HG03064 (cell line): Measurements from ENCODE around the gene GSN.
A peak's percentile ranks its signal among the peaks of the same experiment; 100 is the strongest.

Experiments used
- ATAC-seq: cut with Tn5 transposase; IDR thresholded peaks from one replicate; pipeline ENCODE4 v1.9.1; 2021; ENCODE audit warnings: low read depth; ENCODE audit not compliant: unreplicated experiment

Gene GSN

DNA sequence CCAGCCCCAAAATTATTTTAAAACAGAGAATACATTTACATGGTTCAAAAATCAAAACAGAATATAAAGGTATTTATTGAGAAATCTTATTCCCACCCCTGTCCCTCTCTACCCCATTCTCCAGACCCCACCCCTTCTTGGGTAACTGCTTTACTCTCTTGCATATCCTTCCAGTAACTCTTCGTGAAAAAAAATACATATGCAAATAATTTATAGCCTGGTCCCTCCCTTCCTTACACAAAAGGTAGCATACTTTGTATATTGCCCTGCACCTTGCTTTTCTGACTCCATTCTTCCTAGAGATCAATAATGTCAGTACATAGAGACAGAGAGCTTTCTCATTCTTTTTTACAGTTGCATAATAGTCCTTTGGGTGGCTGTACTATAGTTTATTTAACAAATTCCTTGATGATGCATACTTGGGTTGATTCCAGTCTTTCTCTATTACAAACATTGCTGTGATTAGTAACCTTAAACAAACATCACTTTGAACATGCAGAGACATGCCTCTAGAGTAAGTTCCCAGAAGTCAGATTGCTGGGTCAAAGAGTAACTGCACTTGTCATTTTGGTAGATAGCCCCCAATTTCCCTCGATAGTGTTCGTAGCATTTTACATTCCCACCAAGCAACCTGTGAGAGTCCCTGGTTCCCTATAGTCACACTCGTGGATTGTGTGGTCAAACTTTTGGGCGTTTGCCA lies 54.2 kb downstream of the GSN start:
- ATAC-seq, result no peak

GRCh38 chr9:121322737-121323448 lies 54.9 kb downstream of the GSN start:
- ATAC-seq, result no peak

GRCh38 chr9:121323449-121324151 lies 55.6 kb downstream of the GSN start:
- ATAC-seq, result no peak

DNA sequence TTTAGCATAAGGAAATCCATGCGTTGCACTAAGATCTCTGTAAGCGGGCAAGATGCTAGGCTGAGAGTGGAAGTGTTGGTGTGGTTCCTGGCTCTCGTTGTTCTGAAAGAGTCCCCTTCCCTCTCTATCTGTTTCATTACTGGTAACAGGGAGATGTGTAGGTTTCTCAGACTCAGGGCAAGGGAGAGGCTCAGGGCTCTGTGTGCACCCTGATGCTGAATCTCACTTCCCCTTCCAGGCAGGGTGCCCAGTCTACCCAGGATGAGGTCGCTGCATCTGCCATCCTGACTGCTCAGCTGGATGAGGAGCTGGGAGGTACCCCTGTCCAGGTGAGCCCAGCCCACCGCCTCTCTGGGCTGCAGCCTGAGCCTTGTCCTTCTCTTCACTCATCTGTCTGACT lies 56.4 kb downstream of the GSN start:
- no peak for ATAC-seq

DNA sequence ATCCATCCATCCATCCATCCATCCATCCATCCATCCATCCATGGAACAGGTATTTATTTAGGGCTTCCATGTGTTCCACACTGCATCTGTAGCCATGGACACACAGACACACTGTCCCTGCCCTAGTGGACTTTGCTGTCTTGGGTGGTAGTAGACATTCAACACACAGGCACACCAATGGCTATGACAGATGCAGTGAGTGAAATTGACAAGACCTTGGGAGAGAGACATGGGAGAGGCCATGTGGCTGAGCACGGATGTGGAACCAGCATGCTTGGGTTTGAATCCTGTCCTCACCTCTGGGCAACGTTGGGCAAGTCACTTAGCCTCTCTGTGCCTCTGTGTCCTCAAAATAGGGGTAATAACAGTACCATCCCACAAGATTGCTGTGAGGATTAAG lies 56.8 kb downstream of the GSN start:
- no peak for ATAC-seq

- no peak for ATAC-seq
Observed at GRCh38 chr9:121325387-121325786, 57.4 kb downstream of the GSN start.

- no peak for ATAC-seq
Observed at GRCh38 chr9:121326130-121326838, 58.3 kb downstream of the GSN start.

DNA sequence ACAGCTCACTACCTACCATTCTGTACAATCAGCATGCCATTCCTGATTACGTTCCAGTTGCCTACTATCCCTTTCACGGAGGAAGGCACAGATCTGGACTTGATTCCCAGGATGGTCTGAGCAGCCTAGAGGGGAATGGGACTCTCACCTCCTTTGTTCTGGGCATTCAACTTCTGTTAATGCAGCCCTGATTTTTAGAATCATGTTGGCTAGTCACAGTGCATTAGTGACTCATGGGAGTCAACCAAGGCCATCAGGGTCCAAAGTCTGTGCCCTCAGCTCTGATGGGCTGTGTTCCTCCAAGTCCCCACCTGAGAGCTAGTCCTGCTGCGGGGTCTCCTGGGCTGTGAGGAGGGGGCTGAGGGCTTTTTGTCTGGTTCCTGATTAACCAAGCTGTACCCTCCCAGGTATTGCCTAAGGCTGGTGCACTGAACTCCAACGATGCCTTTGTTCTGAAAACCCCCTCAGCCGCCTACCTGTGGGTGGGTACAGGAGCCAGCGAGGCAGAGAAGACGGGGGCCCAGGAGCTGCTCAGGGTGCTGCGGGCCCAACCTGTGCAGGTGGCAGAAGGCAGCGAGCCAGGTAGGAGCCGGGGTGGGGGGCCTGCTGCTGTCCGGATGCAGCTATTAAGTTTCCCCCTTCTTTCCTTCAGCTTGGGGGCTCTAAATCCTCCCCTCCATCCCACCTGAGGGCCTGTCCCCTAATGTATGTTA lies 59.1 kb downstream of the GSN start:
- ATAC-seq, result no peak

- ATAC-seq, result no peak
Observed at GRCh38 chr9:121328476-121328875, 60.5 kb downstream of the GSN start.

DNA sequence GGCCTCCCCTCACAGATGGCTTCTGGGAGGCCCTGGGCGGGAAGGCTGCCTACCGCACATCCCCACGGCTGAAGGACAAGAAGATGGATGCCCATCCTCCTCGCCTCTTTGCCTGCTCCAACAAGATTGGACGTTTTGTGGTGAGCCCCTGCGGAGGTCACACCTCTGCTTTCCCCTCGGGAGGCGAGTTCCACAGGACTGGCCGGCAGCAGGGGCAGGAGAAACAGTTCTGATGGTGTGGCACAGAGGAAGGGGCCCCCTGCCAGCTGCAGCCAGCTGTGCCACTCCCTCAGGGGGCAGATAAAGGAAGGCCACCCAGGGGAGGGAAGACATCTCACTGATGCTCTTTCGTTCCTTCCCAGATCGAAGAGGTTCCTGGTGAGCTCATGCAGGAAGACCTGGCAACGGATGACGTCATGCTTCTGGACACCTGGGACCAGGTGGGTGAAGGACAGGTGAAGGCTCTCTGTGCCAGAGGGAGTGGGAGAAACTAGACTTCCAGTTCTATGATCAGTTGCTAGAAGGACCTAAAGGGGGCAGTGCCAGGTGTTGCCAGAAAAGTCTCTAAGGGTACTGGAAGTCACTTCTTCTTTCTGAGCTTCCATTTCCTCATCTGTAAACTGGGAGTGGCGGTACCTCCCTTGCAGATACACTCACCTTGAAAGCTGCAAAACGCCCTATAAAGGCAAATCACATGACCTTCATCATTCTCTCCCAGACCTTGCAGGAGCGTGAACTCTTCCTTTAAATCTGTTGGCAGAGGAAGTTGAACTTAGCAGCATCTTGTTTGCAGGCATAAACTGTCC lies 61.1 kb downstream of the GSN start:
- ATAC-seq, result no peak

DNA sequence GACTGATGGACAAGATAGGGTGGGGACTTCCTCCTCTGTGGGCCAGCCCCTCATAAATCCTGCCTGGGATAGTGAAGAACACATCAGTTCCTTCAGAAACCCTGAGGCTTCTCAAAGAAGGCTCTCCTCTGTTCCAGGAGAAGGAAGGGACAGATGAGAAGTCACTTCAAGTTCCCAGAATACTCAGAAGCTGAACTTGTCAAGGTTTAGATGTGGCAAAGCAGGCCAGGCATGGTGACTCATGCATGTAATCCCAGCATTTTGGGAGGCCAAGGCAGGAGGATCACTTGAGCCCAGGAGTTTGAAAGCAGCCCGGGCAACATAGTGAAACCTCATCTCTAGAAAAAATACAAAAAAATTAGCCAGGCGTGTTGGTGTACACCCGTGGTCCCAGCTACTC lies 63.6 kb downstream of the GSN start:
- no peak for ATAC-seq

GRCh38 chr9:121331992-121332685 lies 64.2 kb downstream of the GSN start:
- no peak for ATAC-seq

DNA sequence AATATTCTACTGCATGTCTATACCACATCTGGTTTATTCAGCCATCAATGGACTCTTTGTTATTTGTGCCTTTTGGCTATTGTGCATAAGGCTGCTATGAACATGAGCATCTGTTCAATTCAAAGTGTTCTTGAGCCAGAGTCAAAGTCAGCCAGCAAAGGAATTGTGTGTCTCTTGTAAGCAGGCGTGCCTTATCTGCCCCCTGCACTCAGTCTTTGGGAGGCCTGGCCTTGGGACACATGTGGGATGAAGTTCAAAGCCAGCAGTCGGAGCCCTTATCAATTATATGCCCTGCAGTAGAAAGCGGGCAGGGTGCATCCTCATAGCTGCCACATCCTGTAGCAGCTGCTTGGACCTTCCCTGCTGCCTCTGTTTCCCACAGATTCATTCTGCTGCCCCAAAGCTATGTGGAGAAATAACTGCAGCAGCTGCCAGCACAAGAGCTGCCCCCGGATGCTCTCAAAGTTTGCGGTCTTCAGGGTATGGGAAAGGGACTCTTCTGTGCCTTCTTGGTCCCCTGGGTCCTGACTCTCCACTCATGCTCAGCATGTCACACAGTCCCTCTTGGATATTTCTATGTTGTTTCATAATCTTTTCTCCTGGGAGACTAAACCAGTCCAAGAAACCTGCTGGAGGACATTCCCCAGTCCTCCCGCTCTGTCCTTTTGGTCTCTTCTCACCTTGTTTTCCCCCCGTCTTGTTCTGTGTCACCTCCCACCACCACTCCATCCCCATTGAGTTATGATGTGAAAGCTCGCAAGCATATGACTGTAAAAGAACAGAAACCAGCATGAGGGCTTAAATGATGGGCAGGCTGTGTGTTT lies 66.2 kb downstream of the GSN start:
- ATAC-seq, result no peak

DNA sequence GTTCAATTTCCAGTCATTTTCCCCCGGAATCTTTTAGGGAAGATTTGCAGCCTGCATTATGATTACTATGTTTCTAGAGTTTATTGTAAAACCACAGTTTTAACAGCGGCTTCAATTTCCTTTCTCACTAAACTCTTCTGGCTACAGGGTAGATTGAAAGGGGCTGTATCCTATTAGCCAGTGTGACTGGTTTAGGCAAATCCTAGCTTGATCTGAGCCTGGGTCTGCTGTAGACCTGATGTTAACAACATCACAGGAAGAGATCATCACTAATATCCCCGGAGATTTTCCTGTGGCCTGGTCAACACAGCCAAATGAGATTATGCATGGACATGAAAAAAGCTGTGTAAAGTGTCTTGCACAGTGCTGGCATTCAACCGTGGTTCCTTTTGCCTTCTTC lies 68.7 kb downstream of the GSN start:
- ATAC-seq, result no peak

GRCh38 chr9:121339437-121339836 lies 71.5 kb downstream of the GSN start:
- ATAC-seq, result no peak

- ATAC-seq, result peak; percentile 84
Observed at GRCh38 chr9:121340676-121341392, 72.9 kb downstream of the GSN start.

DNA sequence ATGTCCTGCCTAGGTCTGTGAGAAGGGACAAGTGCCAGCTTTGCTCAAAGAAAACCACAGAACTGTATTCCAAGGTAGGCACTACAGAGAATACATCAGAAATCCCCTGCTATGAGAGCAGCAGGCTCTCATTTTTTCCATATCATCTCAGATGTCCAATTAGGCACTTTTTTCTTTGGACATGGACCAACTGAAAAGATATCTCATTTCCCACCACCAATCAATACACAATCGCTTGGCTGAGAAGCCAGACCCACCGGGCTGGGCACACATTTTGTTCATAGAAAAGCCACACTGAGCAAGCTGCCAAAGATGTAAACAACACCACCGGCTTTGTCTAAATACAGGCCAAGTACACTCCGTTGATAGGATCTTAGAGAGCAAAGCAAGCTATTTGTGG lies 76.2 kb downstream of the GSN start:
- ATAC-seq, result no peak

GRCh38 chr9:121345070-121345469 lies 77.1 kb downstream of the GSN start:
- no peak for ATAC-seq
